Fibroblast of skin of left biceps (primary cell): Measurements from ENCODE around the gene GTF2I.
"Not testable (repeated sequence)": the region's sequence is repeated elsewhere in the genome, so short reads cannot be mapped to it uniquely, and the experiment has no call there.

ENCODE experiments used
- DNase-seq, 2 experiments: peaks; one replicate each; pipeline ENCODE4 v3.0.0-alpha.2; 2013; ENCODE audit warnings: low read depth in 2 of 2

Gene GTF2I

DNA sequence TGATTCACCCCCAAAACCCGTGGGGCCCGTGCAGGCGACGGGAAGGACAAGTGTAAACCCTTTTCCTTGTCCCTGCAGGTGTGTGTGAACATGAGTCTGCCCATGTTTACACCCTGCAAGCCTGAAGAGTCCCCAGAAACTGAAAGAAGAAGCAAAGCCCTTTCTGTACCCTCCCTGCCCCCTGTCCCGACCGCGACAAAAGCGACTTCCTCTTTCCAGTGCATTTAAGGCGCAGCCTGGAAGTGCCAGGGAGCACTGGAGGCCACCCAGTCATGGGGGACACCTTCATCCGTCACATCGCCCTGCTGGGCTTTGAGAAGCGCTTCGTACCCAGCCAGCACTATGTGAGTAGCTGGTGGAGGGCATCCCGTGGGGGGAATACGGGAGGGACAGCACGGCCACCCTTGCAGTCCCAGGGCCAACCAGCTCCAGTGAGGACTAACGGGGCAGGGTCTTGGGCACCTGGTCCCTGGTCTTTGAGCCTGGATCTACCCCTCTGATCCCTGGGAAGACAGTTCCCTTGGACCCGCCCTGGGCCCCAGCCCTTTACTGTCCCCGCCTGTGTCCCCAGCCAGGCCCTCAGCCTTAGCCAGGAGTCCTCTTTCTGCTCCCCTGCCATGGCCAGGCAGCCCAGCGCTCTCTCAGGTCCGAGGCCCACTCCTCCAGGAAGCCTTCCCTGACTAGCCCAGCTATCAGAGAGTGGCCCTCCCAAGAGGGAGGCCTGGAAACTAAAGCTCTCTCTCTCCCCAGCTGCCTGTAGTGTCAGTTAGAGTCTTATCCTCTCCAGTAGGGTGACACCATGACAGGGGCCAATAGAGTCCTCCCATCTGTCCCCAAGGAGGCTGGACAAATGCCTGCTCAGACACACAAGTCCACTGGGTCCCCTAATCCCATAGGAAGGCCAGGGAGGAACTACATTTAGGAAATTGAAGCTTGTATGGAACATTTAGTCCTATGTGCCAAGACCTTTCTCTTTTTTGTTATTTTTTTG, 116.5 kb downstream of the GTF2I start, which contains the start of gene NCF1:
NCF1 (plus strand) TSS at position 252 of the 991 bp plus-strand sequence; CDS start at position 273, 21 bp downstream.
- not testable (repeated sequence) for DNase-seq

DNA sequence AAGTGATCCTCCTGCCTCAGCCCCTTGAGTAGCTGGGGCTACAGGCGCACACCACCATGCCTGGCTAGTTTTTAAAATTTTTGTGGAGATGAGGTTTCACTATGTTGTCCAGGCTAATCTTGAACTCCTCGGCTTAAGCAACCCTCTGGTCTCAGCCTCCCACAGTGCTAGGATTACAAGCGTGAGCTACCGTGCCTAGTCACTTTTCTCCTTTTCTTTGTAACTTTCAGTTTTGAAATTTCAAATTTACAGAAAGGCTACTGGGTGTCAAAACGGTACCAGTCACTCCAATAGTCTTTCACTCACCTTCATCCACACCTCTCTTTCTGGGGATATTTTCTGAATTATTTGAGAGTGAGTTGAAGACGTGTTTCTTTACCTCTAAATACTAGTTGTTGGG, 117.6 kb downstream of the GTF2I start:
- not testable (repeated sequence) for DNase-seq

DNA sequence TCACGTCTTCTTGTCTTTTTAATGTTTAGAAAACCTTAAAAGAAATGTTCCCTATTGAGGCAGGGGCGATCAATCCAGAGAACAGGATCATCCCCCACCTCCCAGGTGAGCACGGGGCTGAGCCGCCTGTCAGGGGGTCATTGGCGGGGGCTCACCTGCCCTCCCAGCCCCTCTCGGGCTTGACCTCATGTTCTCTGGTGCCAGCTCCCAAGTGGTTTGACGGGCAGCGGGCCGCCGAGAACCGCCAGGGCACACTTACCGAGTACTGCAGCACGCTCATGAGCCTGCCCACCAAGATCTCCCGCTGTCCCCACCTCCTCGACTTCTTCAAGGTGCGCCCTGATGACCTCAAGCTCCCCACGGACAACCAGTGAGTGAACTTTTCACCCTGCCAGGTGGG, 121.5 kb downstream of the GTF2I start:
- DNase-seq, result not testable (repeated sequence)

DNA sequence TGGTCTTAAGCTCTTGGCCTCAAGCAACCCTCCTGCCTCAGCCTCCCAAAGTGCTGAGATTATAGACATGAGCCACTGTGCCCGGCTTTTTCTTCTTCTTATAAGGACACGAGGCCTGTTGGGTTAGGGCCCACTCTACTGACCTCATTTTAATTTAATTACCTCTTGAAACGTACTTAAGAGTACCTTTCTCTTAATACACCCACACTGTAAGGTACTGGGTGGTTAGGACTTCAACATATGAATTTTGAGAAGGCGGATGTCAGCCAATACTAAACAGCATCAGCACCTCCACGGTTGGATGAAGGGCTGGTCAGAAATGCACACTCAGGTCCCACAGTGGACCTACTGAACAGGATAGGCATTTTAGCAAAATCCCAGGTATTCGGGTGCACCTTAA, 124.2 kb downstream of the GTF2I start:
- not testable (repeated sequence) for DNase-seq

DNA sequence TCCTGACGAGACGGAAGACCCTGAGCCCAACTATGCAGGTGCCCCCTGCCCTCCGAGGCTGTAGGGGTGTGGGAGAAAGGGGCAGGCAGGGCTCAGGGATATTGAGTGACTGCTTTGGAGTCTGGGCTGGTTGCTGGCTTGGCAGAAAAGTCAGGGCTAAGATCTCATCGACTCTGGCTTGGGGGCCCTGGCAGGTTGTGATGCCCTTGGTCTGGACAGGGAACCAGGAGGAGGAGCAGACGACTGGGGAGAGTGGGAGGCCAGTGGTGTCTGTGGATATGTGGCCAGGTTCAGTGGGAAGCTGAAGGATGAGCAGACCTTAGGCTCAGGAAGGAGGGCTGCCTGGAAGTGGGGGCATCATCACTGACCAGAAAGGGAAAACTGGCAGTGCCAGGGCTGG, 126.1 kb downstream of the GTF2I start:
- not testable (repeated sequence) for DNase-seq

DNA sequence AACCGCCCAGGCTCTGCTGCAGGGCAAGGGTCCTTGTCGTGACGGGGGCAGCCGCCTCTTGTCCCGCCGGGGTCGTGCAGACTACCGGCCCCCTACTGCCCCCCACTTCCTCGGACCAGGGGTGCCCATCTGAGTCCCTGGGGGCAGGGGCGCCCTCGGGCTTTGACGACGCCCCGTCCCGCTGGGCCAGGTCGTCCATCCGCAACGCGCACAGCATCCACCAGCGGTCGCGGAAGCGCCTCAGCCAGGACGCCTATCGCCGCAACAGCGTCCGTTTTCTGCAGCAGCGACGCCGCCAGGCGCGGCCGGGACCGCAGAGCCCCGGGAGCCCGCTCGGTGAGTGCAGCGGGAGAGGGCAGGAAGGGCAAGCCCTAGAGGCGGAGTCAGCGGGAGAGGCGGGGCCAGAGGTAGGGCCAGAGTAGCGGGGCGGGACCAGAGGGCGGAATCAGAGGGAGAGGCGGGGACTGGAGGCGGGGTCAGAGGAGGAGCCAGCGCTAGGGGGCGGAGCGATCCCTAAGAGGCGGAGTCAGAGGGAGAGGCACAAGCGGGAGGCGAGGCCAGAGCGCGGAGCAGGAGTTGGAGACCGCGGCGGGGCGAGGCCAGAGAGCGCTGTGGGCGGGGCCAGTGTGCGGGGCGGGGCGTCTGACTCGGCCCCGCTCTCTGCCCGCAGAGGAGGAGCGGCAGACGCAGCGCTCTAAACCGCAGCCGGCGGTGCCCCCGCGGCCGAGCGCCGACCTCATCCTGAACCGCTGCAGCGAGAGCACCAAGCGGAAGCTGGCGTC, 131.0 kb downstream of the GTF2I start:
- DNase-seq, result peak in 1 of 2 experiments; percentile 37

DNA sequence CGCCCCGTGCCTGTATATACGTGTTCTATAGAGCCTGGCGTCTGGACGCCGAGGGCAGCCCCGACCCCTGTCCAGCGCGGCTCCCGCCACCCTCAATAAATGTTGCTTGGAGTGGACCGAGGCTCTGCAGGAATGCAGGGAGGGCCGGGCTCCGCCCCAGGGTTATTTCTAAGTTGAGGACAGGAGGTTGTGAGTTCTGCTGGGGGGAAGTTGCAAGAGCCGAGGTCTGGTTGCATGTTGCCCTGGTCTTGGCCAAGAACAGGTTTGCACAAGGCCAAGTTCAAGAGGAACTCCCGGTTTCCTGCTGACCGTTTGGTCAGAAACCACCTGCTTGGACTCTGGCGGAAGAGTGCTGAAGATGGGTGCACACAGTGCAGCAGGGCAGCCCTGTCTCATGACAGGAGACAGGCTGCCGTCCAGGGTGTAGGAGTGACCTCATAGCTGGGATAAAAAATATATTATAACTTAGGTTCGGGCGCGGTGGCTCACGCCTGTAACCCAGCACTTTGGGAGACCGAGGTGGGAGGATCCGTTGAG, 131.8 kb downstream of the GTF2I start:
- not testable (repeated sequence) for DNase-seq

DNA sequence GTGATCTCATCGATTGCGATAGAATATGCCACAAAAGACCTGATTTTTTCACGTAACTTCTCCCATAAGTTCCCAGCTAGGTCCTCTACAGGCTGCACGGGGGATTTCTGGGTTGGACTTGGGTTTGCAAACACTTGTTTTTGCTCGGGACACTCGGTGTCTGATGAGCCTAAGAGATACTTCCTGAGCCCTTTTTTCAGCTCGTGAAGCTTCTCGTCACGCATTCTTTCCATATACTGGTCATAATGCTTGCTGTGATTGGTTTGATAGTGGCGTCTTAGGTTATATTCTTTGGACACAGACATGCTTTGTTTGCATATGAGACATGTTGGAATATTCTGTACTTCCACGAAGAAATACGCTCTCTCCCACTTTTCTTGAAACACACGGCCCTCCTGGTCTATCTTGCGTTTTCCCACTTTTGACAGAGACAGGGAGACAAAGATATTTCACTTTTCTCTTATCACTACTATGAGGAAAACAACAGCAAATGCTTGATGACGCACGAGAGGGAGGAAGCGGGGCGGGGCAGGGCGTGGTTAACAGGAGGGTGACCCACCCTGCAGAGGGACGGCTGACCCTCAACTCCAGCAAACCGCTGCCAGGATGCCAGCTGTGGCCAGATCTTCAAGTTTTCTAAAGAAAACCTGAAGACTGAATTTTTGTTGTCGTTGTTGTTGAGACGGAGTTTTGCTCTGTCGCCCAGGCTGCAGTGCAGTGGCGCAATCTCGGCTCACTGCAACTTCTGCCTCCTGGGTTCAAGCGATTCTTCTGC, 140.5 kb downstream of the GTF2I start:
- not testable (repeated sequence) for DNase-seq

DNA sequence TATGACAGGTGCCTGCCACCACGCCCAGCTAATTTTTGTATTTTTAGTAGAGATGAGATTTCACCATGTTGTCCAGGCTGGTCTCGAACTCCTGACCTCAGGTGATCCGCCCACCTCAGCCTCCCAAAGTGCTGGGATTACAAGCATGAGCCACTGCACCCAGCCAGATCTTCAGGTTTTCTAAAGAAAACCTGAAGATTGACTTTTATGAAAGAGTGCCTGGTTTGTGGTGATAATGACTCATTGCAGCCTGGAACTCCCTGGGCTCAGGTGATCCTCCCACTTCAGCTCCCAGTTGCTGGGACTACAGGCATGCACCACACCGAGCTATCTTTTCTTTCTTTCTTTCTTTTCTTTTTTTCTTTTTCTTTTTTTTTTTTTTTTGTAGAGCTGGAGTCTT, 141.1 kb downstream of the GTF2I start:
- not testable (repeated sequence) for DNase-seq
